DOHH2 (cell line): Measurements from ENCODE around the gene MIEN1.

Source experiments
- EZH2phosphoT487 ChIP-seq: fragments of 200-600 bp; sonication (generic); IDR thresholded peaks from 2 replicates; pipeline ENCODE4 v1.6.1; 2017; ENCODE audit warnings: borderline replicate concordance, mild to moderate bottlenecking, antibody characterized with exemption, low read length, moderate library complexity, mixed read lengths
- TF ChIP-seq, protein P1 (sequence below): fragments of 200-600 bp; sonication (generic); IDR thresholded peaks from one replicate; pipeline ENCODE4 v1.5.1; 2014; ENCODE audit warnings: antibody characterized with exemption, mild to moderate bottlenecking, low read depth, low read length; ENCODE audit not compliant: poor library complexity, severe bottlenecking

GRCh38 chr17:39683295-39683939 lies 46.9 kb downstream of the MIEN1 start:
- TF ChIP-seq, protein P1, sequence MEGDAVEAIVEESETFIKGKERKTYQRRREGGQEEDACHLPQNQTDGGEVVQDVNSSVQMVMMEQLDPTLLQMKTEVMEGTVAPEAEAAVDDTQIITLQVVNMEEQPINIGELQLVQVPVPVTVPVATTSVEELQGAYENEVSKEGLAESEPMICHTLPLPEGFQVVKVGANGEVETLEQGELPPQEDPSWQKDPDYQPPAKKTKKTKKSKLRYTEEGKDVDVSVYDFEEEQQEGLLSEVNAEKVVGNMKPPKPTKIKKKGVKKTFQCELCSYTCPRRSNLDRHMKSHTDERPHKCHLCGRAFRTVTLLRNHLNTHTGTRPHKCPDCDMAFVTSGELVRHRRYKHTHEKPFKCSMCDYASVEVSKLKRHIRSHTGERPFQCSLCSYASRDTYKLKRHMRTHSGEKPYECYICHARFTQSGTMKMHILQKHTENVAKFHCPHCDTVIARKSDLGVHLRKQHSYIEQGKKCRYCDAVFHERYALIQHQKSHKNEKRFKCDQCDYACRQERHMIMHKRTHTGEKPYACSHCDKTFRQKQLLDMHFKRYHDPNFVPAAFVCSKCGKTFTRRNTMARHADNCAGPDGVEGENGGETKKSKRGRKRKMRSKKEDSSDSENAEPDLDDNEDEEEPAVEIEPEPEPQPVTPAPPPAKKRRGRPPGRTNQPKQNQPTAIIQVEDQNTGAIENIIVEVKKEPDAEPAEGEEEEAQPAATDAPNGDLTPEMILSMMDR: no peak
- TF ChIP-seq EZH2phosphoT487: no peak
